WTC11 (cell line): ENCODE results near the gene MRPL46. TPM values are rescaled to one million over a fixed set of nuclear protein-coding genes. Genes with fewer than 3 reads are reported as not detected.

Source experiments
- ATAC-seq: fragments of 200-7000 bp; cut with Tn5 transposase; 2 replicates; pipeline ENCODE4 v1.10.0; 2021; ENCODE audit warnings: mild to moderate bottlenecking, moderate library complexity
- CTCF ChIA-PET: fragments of 300-600 bp; sonication (Branson Sonifier 250); formaldehyde crosslinking; loops from one replicate; lab custom pipeline; 2021; ENCODE audit warnings: antibody characterized with exemption; lab: Charles Lee
- POLR2A ChIA-PET: fragments of 350-600 bp; sonication (Branson Sonifier 250); formaldehyde crosslinking; loops from one replicate; lab custom pipeline; 2021; ENCODE audit warnings: antibody characterized with exemption; lab: Charles Lee
- DNase-seq: peaks from one replicate; pipeline ENCODE4 v3.0.0; 2021; ENCODE audit warnings: low spot score
- H3K27ac Mint-ChIP-seq: 2 replicates; pipeline ENCODE4 v1.8.0; 2021; ENCODE audit warnings: mixed read lengths
- H3K27me3 Mint-ChIP-seq: 2 replicates; pipeline ENCODE4 v1.8.0; 2021; ENCODE audit warnings: low read depth, mild to moderate bottlenecking, moderate library complexity, mixed read lengths
- H3K36me3 Mint-ChIP-seq: 2 replicates; pipeline ENCODE4 v1.8.0; 2021; ENCODE audit warnings: mixed read lengths
- H3K4me1 Mint-ChIP-seq: 2 replicates; pipeline ENCODE4 v1.8.0; 2022; ENCODE audit warnings: mixed read lengths
- H3K4me3 Mint-ChIP-seq: 2 replicates; pipeline ENCODE4 v1.8.0; 2021; ENCODE audit warnings: mild to moderate bottlenecking, moderate library complexity, mixed read lengths
- H3K9me3 Mint-ChIP-seq: 2 replicates; pipeline ENCODE4 v1.8.0; 2021; ENCODE audit warnings: mixed read lengths
- ATF1 ChIP-seq: sonication (generic); formaldehyde crosslinking; IDR thresholded peaks from 2 replicates; pipeline ENCODE4 v1.8.1; 2023; ENCODE audit warnings: mild to moderate bottlenecking, moderate library complexity, missing genetic modification reagents
- CREM ChIP-seq: sonication (generic); formaldehyde crosslinking; IDR thresholded peaks from 2 replicates; pipeline ENCODE4 v1.8.1; 2022; ENCODE audit warnings: mild to moderate bottlenecking, missing genetic modification reagents, moderate library complexity
- EMX1 ChIP-seq: fragments of 250-450 bp; sonication (Bioruptor Pico); IDR thresholded peaks from 2 replicates; pipeline ENCODE4 v1.8.0; 2021; ENCODE audit warnings: mild to moderate bottlenecking
- FOXK1 ChIP-seq: sonication (generic); formaldehyde crosslinking; IDR thresholded peaks from 2 replicates; pipeline ENCODE4 v1.8.0; 2022; ENCODE audit warnings: mild to moderate bottlenecking, moderate library complexity, missing genetic modification reagents
- FOXP1 ChIP-seq: sonication (generic); formaldehyde crosslinking; IDR thresholded peaks from 2 replicates; pipeline ENCODE4 v1.8.0; 2022; ENCODE audit warnings: missing genetic modification reagents, mild to moderate bottlenecking, moderate library complexity, borderline replicate concordance
- MYBL2 ChIP-seq: sonication (generic); formaldehyde crosslinking; IDR thresholded peaks from 2 replicates; pipeline ENCODE4 v1.8.1; 2023; ENCODE audit warnings: mild to moderate bottlenecking, moderate library complexity, missing genetic modification reagents
- NFE2L1 ChIP-seq: sonication (generic); formaldehyde crosslinking; IDR thresholded peaks from 2 replicates; pipeline ENCODE4 v1.8.1; 2023; ENCODE audit warnings: missing genetic modification reagents
- NR2C2 ChIP-seq: sonication (generic); formaldehyde crosslinking; IDR thresholded peaks from 2 replicates; pipeline ENCODE4 v1.8.0; 2022; ENCODE audit warnings: mild to moderate bottlenecking, missing genetic modification reagents
- SMAD4 ChIP-seq: sonication (generic); formaldehyde crosslinking; IDR thresholded peaks from 2 replicates; pipeline ENCODE4 v1.8.0; 2022; ENCODE audit warnings: mild to moderate bottlenecking, missing genetic modification reagents
- SOX15 ChIP-seq: fragments of 250-450 bp; sonication (Bioruptor Pico); IDR thresholded peaks from 2 replicates; pipeline ENCODE4 v1.9.0; 2021; ENCODE audit warnings: mild to moderate bottlenecking
- SP1 ChIP-seq: sonication (generic); formaldehyde crosslinking; conservative IDR thresholded peaks from 2 replicates; pipeline ENCODE4 v1.8.1; 2022; ENCODE audit warnings: missing genetic modification reagents
- ZNF138 ChIP-seq: sonication (generic); formaldehyde crosslinking; conservative IDR thresholded peaks from 2 replicates; pipeline ENCODE4 v1.8.1; 2022; ENCODE audit warnings: mild to moderate bottlenecking, moderate library complexity, missing genetic modification reagents
- ZNF232 ChIP-seq: sonication (generic); formaldehyde crosslinking; IDR thresholded peaks from 2 replicates; pipeline ENCODE4 v1.8.0; 2022; ENCODE audit warnings: mild to moderate bottlenecking, missing genetic modification reagents
- ZNF396 ChIP-seq: fragments of 250-450 bp; sonication (Bioruptor Pico); IDR thresholded peaks from 2 replicates; pipeline ENCODE4 v1.8.0; 2021; ENCODE audit warnings: mild to moderate bottlenecking, moderate library complexity, borderline replicate concordance
- total RNA-seq: library from RNA; stranded (reverse); gene quantifications from 3 replicates; pipeline ENCODE4 v1.2.3, GENCODE V29; 2021
- TF ChIP-seq, protein P1 (sequence below): fragments of 250-450 bp; sonication (Bioruptor Pico); IDR thresholded peaks from 2 replicates; pipeline ENCODE4 v2.1.2; 2022; ENCODE audit warnings: mild to moderate bottlenecking, moderate library complexity
- TF ChIP-seq, protein P2 (sequence below): sonication (generic); formaldehyde crosslinking; IDR thresholded peaks from 2 replicates; pipeline ENCODE4 v1.8.1; 2023; ENCODE audit warnings: mild to moderate bottlenecking, missing genetic modification reagents
- TF ChIP-seq, protein P3 (sequence below): sonication (generic); formaldehyde crosslinking; IDR thresholded peaks from 2 replicates; pipeline ENCODE4 v1.8.1; 2023; ENCODE audit warnings: mild to moderate bottlenecking, moderate library complexity, missing genetic modification reagents
- TF ChIP-seq, protein P4 (sequence below): sonication (generic); formaldehyde crosslinking; IDR thresholded peaks from 2 replicates; pipeline ENCODE4 v1.8.1; 2022; ENCODE audit warnings: low read depth, missing genetic modification reagents, borderline replicate concordance
- TF ChIP-seq, protein P5 (sequence below): sonication (generic); formaldehyde crosslinking; IDR thresholded peaks from 2 replicates; pipeline ENCODE4 v1.8.0; 2022; ENCODE audit warnings: mild to moderate bottlenecking, missing genetic modification reagents
- TF ChIP-seq, protein P6 (sequence below): sonication (generic); formaldehyde crosslinking; IDR thresholded peaks from 2 replicates; pipeline ENCODE4 v1.8.0; 2023; ENCODE audit warnings: mild to moderate bottlenecking, missing genetic modification reagents
- TF ChIP-seq, protein P7 (sequence below): fragments of 250-450 bp; sonication (Bioruptor Pico); conservative IDR thresholded peaks from 2 replicates; pipeline ENCODE4 v1.9.0; 2021; ENCODE audit warnings: mild to moderate bottlenecking

Gene MRPL46
- total RNA-seq, 1 experiment from 2014 or later: 26.8 TPM

DNA sequence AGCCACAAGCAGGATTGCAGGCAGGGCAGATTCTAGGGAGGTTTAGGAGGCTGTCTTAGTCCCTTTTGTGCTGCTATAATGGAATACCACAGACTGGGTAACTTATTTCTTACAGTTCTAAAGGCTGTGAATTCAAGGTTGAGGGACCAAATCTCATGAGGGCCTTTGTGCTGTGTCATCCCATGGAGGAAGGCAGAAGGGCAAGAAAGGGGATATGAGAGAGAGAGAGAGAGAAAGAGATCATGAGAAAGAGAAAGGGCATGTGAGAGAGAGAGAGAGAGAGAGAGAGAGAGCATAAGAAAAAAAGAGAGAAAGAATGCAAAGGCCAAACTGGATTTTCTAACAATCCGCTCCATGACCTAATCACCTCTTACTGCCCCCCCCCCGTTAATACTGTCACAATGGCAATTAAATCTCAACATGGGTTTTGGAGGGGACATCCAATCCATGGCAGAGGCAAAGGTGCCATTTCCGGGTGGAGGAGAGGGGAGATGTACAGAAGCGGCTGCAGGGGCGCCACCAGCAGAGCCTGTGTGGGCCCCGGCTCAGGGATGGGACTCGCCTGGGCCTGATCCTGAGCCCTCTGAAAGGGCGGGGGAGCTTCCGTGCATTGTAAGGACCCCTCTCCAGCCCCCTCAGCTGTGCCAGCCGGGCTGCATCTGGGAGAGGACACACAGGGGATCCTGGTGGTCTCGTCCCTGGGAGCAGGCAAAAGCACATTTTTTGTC, 20.8 kb upstream of the MRPL46 start:
- H3K27ac Mint-ChIP-seq: no peak overlapping the region
- POLR2A ChIA-PET: no interaction called here
- CTCF ChIA-PET: interaction anchor here (1.4 to 1.7 kb wide), 3 partner anchors 21 to 117 kb away, joined by 4 to 6 read pairs (median 5); partner anchors contain the start of genes MRPL46 and MRPS11
- ATAC-seq (peak; percentile 6; the same call in 1 of the 2 replicates), DNase-seq (no peak)
- no peak for TF ChIP-seq ZNF138 (CRISPR knock-in tag)
- no peak for TF ChIP-seq FOXK1 (CRISPR knock-in tag)
- TF ChIP-seq SOX15: no peak
- no peak for TF ChIP-seq EMX1
- no peak overlapping the region for H3K4me3 Mint-ChIP-seq
- peaks cover 8% of the 10 kb centered on the region; the same call in 1 of the 2 replicates for H3K27me3 Mint-ChIP-seq
- no peaks in the 10 kb centered on the region for H3K9me3 Mint-ChIP-seq
- peaks cover 54% of the 10 kb centered on the region for H3K4me1 Mint-ChIP-seq
- H3K36me3 Mint-ChIP-seq: no peaks in the 10 kb centered on the region

DNA sequence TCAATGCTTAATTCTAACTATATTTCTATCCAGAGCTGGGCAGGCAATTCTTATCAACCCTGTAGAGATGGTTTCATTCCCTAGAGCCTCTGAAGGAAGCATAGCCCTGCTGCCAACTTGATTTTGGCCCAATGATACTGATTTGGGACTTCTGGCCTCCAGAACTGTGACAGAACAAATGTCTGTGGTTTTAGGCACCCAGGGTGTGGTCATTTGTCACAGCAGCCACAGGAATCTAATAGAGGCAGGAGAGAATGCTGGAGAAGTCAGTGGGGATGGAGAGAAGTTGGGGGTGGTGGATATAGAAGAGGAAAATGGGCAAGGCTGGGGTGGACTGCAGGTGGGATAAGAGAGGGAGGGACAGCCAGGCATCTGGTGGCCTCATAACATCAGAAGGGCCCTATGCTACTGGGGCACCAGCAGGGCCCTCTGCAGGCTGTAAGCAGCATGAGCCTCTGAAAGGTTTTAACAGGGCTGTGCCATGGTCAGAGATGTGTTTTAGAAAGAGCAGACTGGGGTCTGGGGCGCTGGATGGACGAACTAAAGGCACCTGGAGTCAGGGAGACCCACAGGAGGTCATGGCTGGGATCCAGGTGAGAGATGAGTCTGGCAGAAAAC, 20.1 kb upstream of the MRPL46 start:
- DNase-seq (no peak), ATAC-seq (peak; percentile 47)
- H3K9me3 Mint-ChIP-seq: no peaks in the 10 kb centered on the region
- no peak for TF ChIP-seq SP1 (CRISPR knock-in tag)
- TF ChIP-seq MYBL2 (CRISPR knock-in tag): no peak
- no peak for TF ChIP-seq NFE2L1 (CRISPR knock-in tag)
- TF ChIP-seq CREM (CRISPR knock-in tag): no peak
- TF ChIP-seq, protein P1, sequence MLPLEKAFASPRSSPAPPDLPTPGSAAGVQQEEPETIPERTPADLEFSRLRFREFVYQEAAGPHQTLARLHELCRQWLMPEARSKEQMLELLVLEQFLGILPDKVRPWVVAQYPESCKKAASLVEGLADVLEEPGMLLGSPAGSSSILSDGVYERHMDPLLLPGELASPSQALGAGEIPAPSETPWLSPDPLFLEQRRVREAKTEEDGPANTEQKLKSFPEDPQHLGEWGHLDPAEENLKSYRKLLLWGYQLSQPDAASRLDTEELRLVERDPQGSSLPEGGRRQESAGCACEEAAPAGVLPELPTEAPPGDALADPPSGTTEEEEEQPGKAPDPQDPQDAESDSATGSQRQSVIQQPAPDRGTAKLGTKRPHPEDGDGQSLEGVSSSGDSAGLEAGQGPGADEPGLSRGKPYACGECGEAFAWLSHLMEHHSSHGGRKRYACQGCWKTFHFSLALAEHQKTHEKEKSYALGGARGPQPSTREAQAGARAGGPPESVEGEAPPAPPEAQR (CRISPR knock-in tag): no peak
- TF ChIP-seq, protein P2, sequence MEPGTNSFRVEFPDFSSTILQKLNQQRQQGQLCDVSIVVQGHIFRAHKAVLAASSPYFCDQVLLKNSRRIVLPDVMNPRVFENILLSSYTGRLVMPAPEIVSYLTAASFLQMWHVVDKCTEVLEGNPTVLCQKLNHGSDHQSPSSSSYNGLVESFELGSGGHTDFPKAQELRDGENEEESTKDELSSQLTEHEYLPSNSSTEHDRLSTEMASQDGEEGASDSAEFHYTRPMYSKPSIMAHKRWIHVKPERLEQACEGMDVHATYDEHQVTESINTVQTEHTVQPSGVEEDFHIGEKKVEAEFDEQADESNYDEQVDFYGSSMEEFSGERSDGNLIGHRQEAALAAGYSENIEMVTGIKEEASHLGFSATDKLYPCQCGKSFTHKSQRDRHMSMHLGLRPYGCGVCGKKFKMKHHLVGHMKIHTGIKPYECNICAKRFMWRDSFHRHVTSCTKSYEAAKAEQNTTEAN (CRISPR knock-in tag): no peak
- TF ChIP-seq, protein P3, sequence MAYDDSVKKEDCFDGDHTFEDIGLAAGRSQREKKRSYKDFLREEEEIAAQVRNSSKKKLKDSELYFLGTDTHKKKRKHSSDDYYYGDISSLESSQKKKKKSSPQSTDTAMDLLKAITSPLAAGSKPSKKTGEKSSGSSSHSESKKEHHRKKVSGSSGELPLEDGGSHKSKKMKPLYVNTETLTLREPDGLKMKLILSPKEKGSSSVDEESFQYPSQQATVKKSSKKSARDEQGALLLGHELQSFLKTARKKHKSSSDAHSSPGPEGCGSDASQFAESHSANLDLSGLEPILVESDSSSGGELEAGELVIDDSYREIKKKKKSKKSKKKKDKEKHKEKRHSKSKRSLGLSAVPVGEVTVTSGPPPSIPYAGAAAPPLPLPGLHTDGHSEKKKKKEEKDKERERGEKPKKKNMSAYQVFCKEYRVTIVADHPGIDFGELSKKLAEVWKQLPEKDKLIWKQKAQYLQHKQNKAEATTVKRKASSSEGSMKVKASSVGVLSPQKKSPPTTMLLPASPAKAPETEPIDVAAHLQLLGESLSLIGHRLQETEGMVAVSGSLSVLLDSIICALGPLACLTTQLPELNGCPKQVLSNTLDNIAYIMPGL: no peak
- TF ChIP-seq, protein P4, sequence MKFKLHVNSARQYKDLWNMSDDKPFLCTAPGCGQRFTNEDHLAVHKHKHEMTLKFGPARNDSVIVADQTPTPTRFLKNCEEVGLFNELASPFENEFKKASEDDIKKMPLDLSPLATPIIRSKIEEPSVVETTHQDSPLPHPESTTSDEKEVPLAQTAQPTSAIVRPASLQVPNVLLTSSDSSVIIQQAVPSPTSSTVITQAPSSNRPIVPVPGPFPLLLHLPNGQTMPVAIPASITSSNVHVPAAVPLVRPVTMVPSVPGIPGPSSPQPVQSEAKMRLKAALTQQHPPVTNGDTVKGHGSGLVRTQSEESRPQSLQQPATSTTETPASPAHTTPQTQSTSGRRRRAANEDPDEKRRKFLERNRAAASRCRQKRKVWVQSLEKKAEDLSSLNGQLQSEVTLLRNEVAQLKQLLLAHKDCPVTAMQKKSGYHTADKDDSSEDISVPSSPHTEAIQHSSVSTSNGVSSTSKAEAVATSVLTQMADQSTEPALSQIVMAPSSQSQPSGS (CRISPR knock-in tag): no peak
- TF ChIP-seq, protein P5, sequence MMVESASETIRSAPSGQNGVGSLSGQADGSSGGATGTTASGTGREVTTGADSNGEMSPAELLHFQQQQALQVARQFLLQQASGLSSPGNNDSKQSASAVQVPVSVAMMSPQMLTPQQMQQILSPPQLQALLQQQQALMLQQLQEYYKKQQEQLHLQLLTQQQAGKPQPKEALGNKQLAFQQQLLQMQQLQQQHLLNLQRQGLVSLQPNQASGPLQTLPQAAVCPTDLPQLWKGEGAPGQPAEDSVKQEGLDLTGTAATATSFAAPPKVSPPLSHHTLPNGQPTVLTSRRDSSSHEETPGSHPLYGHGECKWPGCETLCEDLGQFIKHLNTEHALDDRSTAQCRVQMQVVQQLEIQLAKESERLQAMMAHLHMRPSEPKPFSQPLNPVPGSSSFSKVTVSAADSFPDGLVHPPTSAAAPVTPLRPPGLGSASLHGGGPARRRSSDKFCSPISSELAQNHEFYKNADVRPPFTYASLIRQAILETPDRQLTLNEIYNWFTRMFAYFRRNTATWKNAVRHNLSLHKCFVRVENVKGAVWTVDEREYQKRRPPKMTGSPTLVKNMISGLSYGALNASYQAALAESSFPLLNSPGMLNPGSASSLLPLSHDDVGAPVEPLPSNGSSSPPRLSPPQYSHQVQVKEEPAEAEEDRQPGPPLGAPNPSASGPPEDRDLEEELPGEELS (CRISPR knock-in tag): no peak
- no peak for TF ChIP-seq ATF1
- TF ChIP-seq, protein P6, sequence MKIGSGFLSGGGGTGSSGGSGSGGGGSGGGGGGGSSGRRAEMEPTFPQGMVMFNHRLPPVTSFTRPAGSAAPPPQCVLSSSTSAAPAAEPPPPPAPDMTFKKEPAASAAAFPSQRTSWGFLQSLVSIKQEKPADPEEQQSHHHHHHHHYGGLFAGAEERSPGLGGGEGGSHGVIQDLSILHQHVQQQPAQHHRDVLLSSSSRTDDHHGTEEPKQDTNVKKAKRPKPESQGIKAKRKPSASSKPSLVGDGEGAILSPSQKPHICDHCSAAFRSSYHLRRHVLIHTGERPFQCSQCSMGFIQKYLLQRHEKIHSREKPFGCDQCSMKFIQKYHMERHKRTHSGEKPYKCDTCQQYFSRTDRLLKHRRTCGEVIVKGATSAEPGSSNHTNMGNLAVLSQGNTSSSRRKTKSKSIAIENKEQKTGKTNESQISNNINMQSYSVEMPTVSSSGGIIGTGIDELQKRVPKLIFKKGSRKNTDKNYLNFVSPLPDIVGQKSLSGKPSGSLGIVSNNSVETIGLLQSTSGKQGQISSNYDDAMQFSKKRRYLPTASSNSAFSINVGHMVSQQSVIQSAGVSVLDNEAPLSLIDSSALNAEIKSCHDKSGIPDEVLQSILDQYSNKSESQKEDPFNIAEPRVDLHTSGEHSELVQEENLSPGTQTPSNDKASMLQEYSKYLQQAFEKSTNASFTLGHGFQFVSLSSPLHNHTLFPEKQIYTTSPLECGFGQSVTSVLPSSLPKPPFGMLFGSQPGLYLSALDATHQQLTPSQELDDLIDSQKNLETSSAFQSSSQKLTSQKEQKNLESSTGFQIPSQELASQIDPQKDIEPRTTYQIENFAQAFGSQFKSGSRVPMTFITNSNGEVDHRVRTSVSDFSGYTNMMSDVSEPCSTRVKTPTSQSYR: no peak
- no peak for TF ChIP-seq ZNF396
- no peak for TF ChIP-seq FOXP1 (CRISPR knock-in tag)
- TF ChIP-seq SMAD4 (CRISPR knock-in tag): no peak
- TF ChIP-seq, protein P7, sequence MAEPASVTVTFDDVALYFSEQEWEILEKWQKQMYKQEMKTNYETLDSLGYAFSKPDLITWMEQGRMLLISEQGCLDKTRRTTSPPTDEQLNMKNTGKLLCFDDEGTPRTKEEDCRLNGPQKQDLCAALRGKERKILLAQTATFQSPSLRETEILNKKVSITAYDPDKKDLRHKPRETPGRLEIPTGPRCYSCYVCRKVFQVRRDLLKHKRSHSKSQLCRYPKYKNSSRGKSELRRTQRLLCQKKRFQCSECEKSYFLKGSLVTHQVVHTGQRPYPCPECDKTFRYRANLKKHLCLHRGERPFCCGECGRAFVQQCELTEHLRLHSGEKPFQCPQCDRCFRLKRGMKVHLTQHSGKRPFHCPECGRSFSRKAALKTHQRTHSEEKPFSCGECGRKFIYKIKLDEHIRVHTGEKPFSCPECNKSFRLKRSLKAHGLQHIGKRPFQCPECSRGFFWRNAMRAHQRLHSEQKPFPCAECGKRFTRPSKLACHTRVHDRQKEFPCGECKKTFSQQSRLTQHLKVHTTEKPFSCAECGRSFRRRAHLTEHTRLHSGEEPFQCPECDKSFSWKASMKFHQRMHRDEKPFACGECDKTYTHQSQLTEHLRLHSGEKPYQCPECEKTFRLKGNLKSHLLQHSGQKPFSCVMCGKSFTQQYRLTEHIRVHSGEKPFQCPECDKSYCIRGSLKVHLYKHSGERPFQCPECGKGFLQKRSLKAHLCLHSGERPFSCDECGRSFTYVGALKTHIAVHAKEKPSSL (CRISPR knock-in tag): no peak
- TF ChIP-seq NR2C2 (CRISPR knock-in tag): no peak
- TF ChIP-seq ZNF232: no peak
- H3K4me3 Mint-ChIP-seq: no peak overlapping the region
- no peak overlapping the region for H3K27ac Mint-ChIP-seq
- no peaks in the 10 kb centered on the region for H3K36me3 Mint-ChIP-seq
- peaks cover 58% of the 10 kb centered on the region for H3K4me1 Mint-ChIP-seq
- ChIA-PET POLR2A (no interaction called here), CTCF (no interaction called here)
- peaks cover 8% of the 10 kb centered on the region; the same call in 1 of the 2 replicates for H3K27me3 Mint-ChIP-seq
